ENCODE measurements around the gene EML1. TPM values are rescaled to one million over a fixed set of nuclear protein-coding genes. Genes with fewer than 3 reads are reported as not detected.

EML1 gene
- total RNA-seq, 2 donors from 2014 or later = 23.6 to 34.6 TPM

GRCh38 chr14:99975190-99975589, 182.0 kb downstream of the EML1 start:
- intact Hi-C loops (cut with DNase I) = no loop called here
- no peaks in the 10 kb centered on the region for H3K27me3 ChIP-seq
- ATAC-seq (no peak), DNase-seq (no peak)
- no peaks in the 10 kb centered on the region for H3K36me3 ChIP-seq (replicated peaks in 1 of 2; ENCODE audit: insufficient read depth in 1 of 2, low read depth in 2 of 2)
- peaks cover 0 to 6% (median 0%) of the 10 kb centered on the region in 3 donors for H3K9me3 ChIP-seq
- no peak overlapping the region for H3K4me3 ChIP-seq
- peaks cover 8% of the 10 kb centered on the region for H3K4me1 ChIP-seq
- H3K27ac ChIP-seq = no peak overlapping the region
- no peak for TF ChIP-seq POLR2A (IDR thresholded peaks at IDR 0.05)
- TF ChIP-seq CTCF (IDR thresholded peaks at IDR 0.05) = no peak

- DNase-seq (no peak), ATAC-seq (no peak)
- H3K27me3 ChIP-seq = no peaks in the 10 kb centered on the region
- no peaks in the 10 kb centered on the region for H3K36me3 ChIP-seq (replicated peaks in 1 of 2; ENCODE audit: insufficient read depth in 1 of 2, low read depth in 2 of 2)
- WGBS, 2 donors = 80 to 95% methylated on average over 1 of the region's 1 CpG
- H3K27ac ChIP-seq = no peak overlapping the region
- intact Hi-C loops (cut with DNase I) = no loop called here
- H3K9me3 ChIP-seq = peaks cover 0 to 6% (median 0%) of the 10 kb centered on the region in 3 donors
- no peak overlapping the region for H3K4me3 ChIP-seq
- TF ChIP-seq POLR2A (IDR thresholded peaks at IDR 0.05) = no peak
- no peak for TF ChIP-seq CTCF (IDR thresholded peaks at IDR 0.05)
- peaks cover 13% of the 10 kb centered on the region for H3K4me1 ChIP-seq
Observed at GRCh38 chr14:99976021-99976420, 182.8 kb downstream of the EML1 start.

GRCh38 chr14:99976681-99977080, 183.5 kb downstream of the EML1 start:
- WGBS, 2 donors = 82% methylated on average over 3 of the region's 3 CpGs
- TF ChIP-seq POLR2A (IDR thresholded peaks at IDR 0.05) (no peak), CTCF (IDR thresholded peaks at IDR 0.05) (no peak)
- intact Hi-C loops (cut with DNase I) = no loop called here
- Histone ChIP-seq H3K27ac (no peak overlapping the region), H3K9me3 (peaks cover 0 to 6% (median 0%) of the 10 kb centered on the region in 3 donors), H3K4me3 (no peak overlapping the region), H3K4me1 (peaks cover 14% of the 10 kb centered on the region), H3K27me3 (no peaks in the 10 kb centered on the region), H3K36me3 (replicated peaks in 1 of 2; ENCODE audit: insufficient read depth in 1 of 2, low read depth in 2 of 2) (no peaks in the 10 kb centered on the region)
- DNase-seq (no peak), ATAC-seq (no peak)

- Histone ChIP-seq H3K4me1 (peaks cover 32% of the 10 kb centered on the region), H3K9me3 (peaks cover 0 to 2% (median 0%) of the 10 kb centered on the region in 3 donors), H3K27ac (no peak overlapping the region), H3K27me3 (no peaks in the 10 kb centered on the region), H3K36me3 (replicated peaks in 1 of 2; ENCODE audit: insufficient read depth in 1 of 2, low read depth in 2 of 2) (no peaks in the 10 kb centered on the region), H3K4me3 (no peak overlapping the region)
- peak; percentile 72 for ATAC-seq
- TF ChIP-seq CTCF (IDR thresholded peaks at IDR 0.05) (no peak), POLR2A (IDR thresholded peaks at IDR 0.05) (no peak)
- intact Hi-C loops (cut with DNase I) = loop anchor here (10.0 kb wide), 1 partner anchor 125 kb away; no protein-coding TSS in a partner anchor
- WGBS, 2 donors = 32 to 40% methylated on average over 7 of the region's 7 CpGs
- DNase-seq = peak; percentile 61 to 77 (median 65)
Observed at GRCh38 chr14:99980299-99980698, 187.1 kb downstream of the EML1 start.

GRCh38 chr14:99981806-99982205, 188.6 kb downstream of the EML1 start:
- H3K4me3 ChIP-seq = no peak overlapping the region
- intact Hi-C loops (cut with DNase I) = loop anchor here (10.0 kb wide), 1 partner anchor 123 kb away; no protein-coding TSS in a partner anchor
- H3K36me3 ChIP-seq (replicated peaks in 1 of 2; ENCODE audit: insufficient read depth in 1 of 2, low read depth in 2 of 2) = no peaks in the 10 kb centered on the region
- ATAC-seq = no peak
- no peak for DNase-seq
- TF ChIP-seq POLR2A (IDR thresholded peaks at IDR 0.05) = no peak
- TF ChIP-seq CTCF (IDR thresholded peaks at IDR 0.05) = no peak
- no peaks in the 10 kb centered on the region for H3K9me3 ChIP-seq
- no peak overlapping the region for H3K27ac ChIP-seq
- no peaks in the 10 kb centered on the region for H3K27me3 ChIP-seq
- H3K4me1 ChIP-seq = peaks cover 32% of the 10 kb centered on the region
- 78 to 81% methylated on average over 5 of the region's 5 CpGs for WGBS, 2 donors

Data from body of pancreas (tissue), 4 donors.